ENCODE measurements around the gene FRAT1.

The FRAT1 gene

GRCh38 chr10:97311111-97311626 lies 7.9 kb upstream of the FRAT1 start:
- DNase-seq, result no peak

GRCh38 chr10:97312897-97313296 lies 6.2 kb upstream of the FRAT1 start:
- DNase-seq, result no peak

GRCh38 chr10:97314671-97315070 lies 4.4 kb upstream of the FRAT1 start:
- no peak for DNase-seq

GRCh38 chr10:97319671-97320479 lies 804 bp downstream of the FRAT1 start:
- peak; percentile 54 for DNase-seq

GRCh38 chr10:97320480-97321031 lies 1.5 kb downstream of the FRAT1 start:
- DNase-seq, result peak; percentile 29

- peak; percentile 44 for DNase-seq
These were observed 2.1 kb downstream of the FRAT1 start for GRCh38 chr10:97321032-97321803.

GRCh38 chr10:97321804-97322190 lies 2.7 kb downstream of the FRAT1 start:
- DNase-seq, result no peak

GRCh38 chr10:97323501-97323900 lies 4.4 kb downstream of the FRAT1 start:
- no peak for DNase-seq

- DNase-seq, result no peak
These were observed 6.7 kb downstream of the FRAT1 start for GRCh38 chr10:97325754-97326153.

- DNase-seq, result no peak
These were observed 8.6 kb downstream of the FRAT1 start for GRCh38 chr10:97327348-97328294.

- no peak for DNase-seq
These were observed 9.8 kb downstream of the FRAT1 start for GRCh38 chr10:97328646-97329453.

GRCh38 chr10:97329766-97330165 lies 10.7 kb downstream of the FRAT1 start:
- DNase-seq, result no peak

- DNase-seq, result no peak
These were observed 12.2 kb downstream of the FRAT1 start for GRCh38 chr10:97331153-97331703.

- DNase-seq, result peak; percentile 53
These were observed 13.7 kb downstream of the FRAT1 start for GRCh38 chr10:97332591-97333350.

GRCh38 chr10:97333351-97333600 lies 14.2 kb downstream of the FRAT1 start:
- no peak for DNase-seq

- DNase-seq, result peak; percentile 57
These were observed 14.7 kb downstream of the FRAT1 start for GRCh38 chr10:97333601-97334369.

GRCh38 chr10:97334370-97335175 lies 15.5 kb downstream of the FRAT1 start, which contains the start of gene FRAT2:
TSS of gene FRAT2 (minus strand) at chr10:97334729. CDS start at chr10:97334572, 157 bp downstream.
- peak; percentile 94 for DNase-seq

- no peak for DNase-seq
These were observed 16.1 kb downstream of the FRAT1 start for GRCh38 chr10:97335188-97335619.

- no peak for DNase-seq
These were observed 16.9 kb downstream of the FRAT1 start for GRCh38 chr10:97336006-97336405.
